ENCODE measurements around the gene ARMC3. TPM values are rescaled to one million over a fixed set of nuclear protein-coding genes. Genes with fewer than 3 reads are reported as not detected.

The ARMC3 gene
- total RNA-seq, 1 experiment from 2014 or later, result 0.09 TPM

DNA sequence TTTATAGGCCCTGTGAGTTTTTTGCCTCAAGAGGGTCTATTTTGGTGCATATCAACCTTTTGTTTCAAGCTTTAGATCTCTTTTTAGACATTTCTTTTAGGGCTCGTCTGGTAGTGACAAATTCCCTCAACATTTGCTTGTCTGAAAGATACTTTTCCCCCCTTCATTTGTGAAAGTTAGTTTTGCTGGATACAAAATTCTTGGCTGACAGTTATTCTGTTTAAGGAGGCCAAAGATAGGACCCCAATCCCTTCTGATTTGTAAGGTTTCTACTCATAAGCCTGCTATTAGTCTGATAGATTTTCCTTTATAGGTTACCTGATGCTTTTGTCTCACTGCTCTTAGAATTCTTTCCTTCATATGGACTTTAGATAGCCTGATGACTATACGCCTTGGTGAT is 36.1 kb upstream of the ARMC3 start:
- H3K4me1 ChIP-seq (ENCODE audit: insufficient read depth, low read length), result no peaks in the 10 kb centered on the region
- no peak overlapping the region for H2AFZ ChIP-seq (ENCODE audit: low read length)
- H3K9me3 Mint-ChIP-seq, result peaks cover 26 to 38% of the 10 kb centered on the region in 2 experiments
- peaks cover 6 to 19% (median 15%) of the 10 kb centered on the region in 3 experiments; a peak in 6 of 7 replicates for H3K36me3 Mint-ChIP-seq (ENCODE audit: insufficient read depth in 1 of 3, low read depth in 3 of 3)
- no peak overlapping the region for H3K23ac ChIP-seq (ENCODE audit: insufficient read length, low read depth, low read length)
- H3K79me1 ChIP-seq (ENCODE audit: insufficient read depth, low read depth, low read length, poor library complexity, severe bottlenecking), result no peaks in the 10 kb centered on the region
- H3T11ph ChIP-seq (ENCODE audit: low read length), result no peak overlapping the region
- no peak overlapping the region for H4K91ac ChIP-seq (ENCODE audit: insufficient read length, low read depth, low read length)
- no peak overlapping the region for H3K4me3 Mint-ChIP-seq
- no CpG with 5 or more reads among the region's 2 CpGs for WGBS (ENCODE audit: extremely low coverage, insufficient read length, low lambda C conversion rate)
- H2BK15ac ChIP-seq (ENCODE audit: low read depth, low read length), result no peak overlapping the region
- no peak overlapping the region for H3K4ac ChIP-seq (ENCODE audit: low read depth, low read length)
- no peak overlapping the region for H2BK12ac ChIP-seq (ENCODE audit: insufficient read length, low read depth, low read length)
- H4K20me1 ChIP-seq (ENCODE audit: control insufficient read depth, insufficient read depth, insufficient read length), result no peaks in the 10 kb centered on the region
- no peak overlapping the region for H3K56ac ChIP-seq (ENCODE audit: insufficient read length, low read depth, low read length)
- H3K9ac ChIP-seq (ENCODE audit: extremely low read depth, insufficient read length, low read length), result no peak overlapping the region
- peaks cover 6 to 9% of the 10 kb centered on the region in 2 experiments for H3K4me1 Mint-ChIP-seq
- H3K27ac ChIP-seq (ENCODE audit: insufficient read length, low read depth, low read length), result no peak overlapping the region
- no peak overlapping the region for H4K8ac ChIP-seq (replicated peaks; ENCODE audit: insufficient read length, low read depth, low read length)
- no peaks in the 10 kb centered on the region for H3K9me3 ChIP-seq (ENCODE audit: control insufficient read depth, low read depth, low read length)
- H3K4me2 ChIP-seq (ENCODE audit: insufficient read depth, insufficient read length, low read length), result no peak overlapping the region
- no peaks in the 10 kb centered on the region for H3K27me3 ChIP-seq (ENCODE audit: insufficient read depth, low read length)
- no peaks in the 10 kb centered on the region for H3K23me2 ChIP-seq (ENCODE audit: insufficient read length, low read depth, low read length, poor library complexity, severe bottlenecking)
- peaks cover 5% of the 10 kb centered on the region for H3K27me3 Mint-ChIP-seq (ENCODE audit: low read depth)
- no peak overlapping the region for H2BK5ac ChIP-seq (ENCODE audit: insufficient read length, low read length)
- H2BK20ac ChIP-seq (ENCODE audit: low read depth, low read length, poor library complexity, severe bottlenecking), result no peak overlapping the region
- TF ChIP-seq, protein P1, sequence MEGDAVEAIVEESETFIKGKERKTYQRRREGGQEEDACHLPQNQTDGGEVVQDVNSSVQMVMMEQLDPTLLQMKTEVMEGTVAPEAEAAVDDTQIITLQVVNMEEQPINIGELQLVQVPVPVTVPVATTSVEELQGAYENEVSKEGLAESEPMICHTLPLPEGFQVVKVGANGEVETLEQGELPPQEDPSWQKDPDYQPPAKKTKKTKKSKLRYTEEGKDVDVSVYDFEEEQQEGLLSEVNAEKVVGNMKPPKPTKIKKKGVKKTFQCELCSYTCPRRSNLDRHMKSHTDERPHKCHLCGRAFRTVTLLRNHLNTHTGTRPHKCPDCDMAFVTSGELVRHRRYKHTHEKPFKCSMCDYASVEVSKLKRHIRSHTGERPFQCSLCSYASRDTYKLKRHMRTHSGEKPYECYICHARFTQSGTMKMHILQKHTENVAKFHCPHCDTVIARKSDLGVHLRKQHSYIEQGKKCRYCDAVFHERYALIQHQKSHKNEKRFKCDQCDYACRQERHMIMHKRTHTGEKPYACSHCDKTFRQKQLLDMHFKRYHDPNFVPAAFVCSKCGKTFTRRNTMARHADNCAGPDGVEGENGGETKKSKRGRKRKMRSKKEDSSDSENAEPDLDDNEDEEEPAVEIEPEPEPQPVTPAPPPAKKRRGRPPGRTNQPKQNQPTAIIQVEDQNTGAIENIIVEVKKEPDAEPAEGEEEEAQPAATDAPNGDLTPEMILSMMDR (conservative IDR thresholded peaks at IDR 0.05), result no peak
- no peak overlapping the region for H3K18ac ChIP-seq (ENCODE audit: insufficient read length, low read depth, low read length)
- H3K27ac Mint-ChIP-seq, result no peak overlapping the region
- H2BK120ac ChIP-seq (ENCODE audit: low read depth, low read length, poor library complexity, severe bottlenecking), result no peak overlapping the region
- H3K79me2 ChIP-seq (ENCODE audit: insufficient read depth, low read length), result no peaks in the 10 kb centered on the region
- no peak overlapping the region for H3K14ac ChIP-seq (ENCODE audit: insufficient read depth, low read length)
- H2AK5ac ChIP-seq (ENCODE audit: insufficient read length, low read length), result no peak overlapping the region
- no peak overlapping the region for H4K5ac ChIP-seq (ENCODE audit: insufficient read length, low read depth, low read length)
- no peak for DNase-seq

Data from H9 (cell line).